ENCODE results near the gene ANKRD23.
"Not testable (repeated sequence)": the region's sequence is repeated elsewhere in the genome, so short reads cannot be mapped to it uniquely, and the experiment has no call there.

Gene ANKRD23

DNA sequence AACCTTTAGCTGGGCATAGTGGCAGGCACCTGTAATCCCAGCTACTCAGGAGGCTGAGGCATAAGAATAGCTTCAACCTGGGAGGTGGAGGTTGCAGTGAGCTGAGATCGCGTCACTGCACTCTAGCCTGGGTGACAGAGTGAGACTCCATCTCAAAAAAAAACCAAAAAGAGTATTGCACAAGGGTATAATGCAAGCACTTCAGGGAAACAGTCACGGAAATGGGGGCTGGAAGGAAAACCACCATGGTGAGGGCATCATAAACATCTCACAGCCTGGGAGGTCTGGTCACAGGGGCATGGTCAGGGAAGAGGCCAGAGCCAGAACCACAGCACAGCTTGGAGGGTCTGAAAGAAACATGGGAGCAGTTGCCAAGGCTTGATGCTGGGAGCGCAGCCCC is 19.2 kb upstream of the ANKRD23 start:
- DNase-seq, result not testable (repeated sequence)

- no peak for DNase-seq
Observed at GRCh38 chr2:96861074-96861473, 17.3 kb upstream of the ANKRD23 start.

- no peak for DNase-seq
Observed at GRCh38 chr2:96860065-96861029, 16.5 kb upstream of the ANKRD23 start.

- no peak for DNase-seq
Observed at GRCh38 chr2:96859681-96860064, 15.9 kb upstream of the ANKRD23 start.

DNA sequence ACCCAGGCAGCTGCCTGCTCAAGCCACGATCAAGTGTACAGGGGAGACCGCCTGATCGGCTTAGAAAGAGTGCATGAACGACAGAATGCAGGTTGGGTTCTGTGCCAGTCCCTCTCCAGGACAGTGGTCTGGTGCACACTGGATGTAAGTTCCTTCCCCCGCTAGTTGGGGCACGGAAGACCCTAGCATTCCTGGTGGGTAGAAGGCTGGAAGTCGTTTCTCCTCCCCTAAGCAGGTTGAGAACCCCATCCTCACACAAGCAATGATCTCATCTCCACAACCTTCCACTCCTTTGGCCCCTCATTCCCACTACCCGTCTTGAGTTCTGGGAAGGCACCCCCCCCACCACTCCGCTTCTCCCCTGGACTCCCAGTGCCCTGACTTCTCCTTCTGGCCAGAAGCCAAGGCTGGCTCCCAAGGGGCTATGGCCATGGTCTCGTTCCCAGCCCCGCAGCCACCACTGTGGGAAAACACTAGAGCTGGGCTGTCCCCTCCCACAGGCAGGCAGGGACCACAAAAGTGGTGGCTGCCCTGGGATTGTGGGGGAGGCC is 15.4 kb upstream of the ANKRD23 start:
- DNase-seq, result no peak

GRCh38 chr2:96857667-96858372 is 14.0 kb upstream of the ANKRD23 start, which contains the start of gene ANKRD39:
Gene ANKRD39 (minus strand): TSS chr2:96858016. CDS start chr2:96857987, 29 bp downstream.
- peak; percentile 97 for DNase-seq

DNA sequence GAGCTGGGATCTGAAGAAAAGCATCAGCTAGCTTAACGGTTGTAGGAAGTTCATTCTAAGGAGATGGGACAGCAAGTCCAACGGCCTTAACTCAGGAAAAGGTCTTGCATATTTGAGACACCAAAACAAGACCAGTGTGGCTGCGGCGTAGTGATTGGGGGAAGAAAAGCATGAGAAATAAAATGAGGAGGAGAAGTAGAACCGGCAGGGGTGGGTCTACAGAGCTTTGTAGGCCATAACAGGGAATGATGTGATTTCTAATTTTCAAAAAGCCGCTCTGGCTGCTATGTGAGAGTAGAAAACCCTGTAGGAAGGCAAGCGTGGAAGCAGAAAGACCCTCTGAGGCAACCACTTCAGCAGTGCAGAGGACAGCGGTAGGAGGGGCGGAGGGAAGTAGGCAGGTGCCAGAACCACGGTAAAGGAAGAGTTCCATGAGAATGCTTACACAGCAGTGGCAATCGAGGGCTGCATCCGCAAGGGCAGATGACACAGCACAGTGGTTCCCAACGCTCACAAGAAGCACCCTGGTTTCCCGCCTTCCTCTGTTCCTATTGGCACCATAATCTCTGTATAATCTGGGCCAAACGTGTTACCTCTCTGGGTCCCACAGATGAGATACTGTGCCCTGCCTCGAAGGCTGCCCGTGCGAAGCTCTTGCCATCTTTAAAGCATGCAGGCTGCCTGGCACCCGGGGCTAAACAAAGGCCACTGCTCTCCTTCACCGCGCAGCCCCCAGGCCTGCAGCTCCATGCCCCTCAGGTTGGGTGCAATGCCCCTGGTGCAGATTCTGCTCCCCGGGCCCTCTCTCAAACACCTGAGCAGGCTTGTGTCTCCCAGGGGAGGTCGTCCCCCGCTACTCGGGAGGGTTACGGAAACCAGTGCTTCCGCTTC is 13.2 kb upstream of the ANKRD23 start:
- no peak for DNase-seq

DNA sequence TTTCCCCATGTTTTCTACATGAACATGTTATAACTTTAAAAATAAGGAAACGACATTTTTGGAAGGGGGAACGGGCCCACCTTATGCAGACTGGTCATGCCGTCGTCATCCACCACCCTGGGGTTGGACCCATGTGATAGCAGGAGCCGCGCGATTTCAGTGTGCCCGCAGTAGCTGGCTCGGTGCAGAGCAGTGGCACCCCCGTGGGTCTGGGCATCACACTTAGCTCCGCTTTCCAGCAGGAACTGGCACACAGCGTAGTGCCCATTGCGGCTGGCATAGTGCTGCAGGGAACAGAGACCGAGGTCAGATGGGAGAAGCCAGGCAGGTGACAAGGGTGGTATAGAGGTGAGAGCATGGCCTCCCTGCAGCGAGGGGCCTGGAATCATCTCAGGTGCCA is 9.5 kb upstream of the ANKRD23 start:
- no peak for DNase-seq

DNA sequence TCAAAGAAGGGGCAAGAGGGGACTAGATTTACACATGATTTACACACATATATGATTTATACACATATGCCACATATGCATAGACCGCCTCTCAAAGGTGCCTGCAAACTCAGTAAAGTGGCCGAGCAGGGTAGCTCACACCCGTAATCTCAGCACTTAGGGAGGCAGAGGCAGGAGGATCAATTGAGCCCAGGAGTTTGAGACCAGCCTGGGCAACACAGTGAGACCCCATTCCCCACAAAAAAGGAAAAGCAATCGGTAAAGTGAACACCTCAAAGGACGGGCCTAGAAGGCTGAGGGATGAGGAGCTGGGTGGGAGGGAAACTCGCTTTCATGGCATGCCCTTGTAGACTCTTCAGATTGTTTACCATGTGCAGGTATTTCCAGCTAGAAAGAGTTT is 8.8 kb upstream of the ANKRD23 start:
- DNase-seq, result no peak

DNA sequence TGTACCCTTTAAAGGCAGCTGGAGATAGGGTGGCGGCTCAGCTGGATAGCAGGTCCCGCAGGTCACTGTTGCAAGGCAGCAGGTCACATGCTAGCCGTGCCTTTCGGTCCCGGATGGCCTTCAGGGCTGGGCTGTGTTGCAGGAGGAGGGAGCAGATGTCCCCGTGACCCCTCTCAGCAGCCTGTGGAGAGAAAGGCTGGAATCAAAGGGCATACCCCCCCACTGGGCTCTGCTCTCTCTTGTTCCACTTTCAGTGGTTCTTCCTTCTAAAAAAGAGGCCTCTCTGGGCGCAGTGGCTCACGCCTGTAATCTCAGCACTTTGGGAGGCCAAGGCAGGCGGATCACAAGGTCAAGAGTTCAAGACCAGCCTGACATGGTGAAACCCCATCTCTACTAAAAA is 4.4 kb upstream of the ANKRD23 start:
- DNase-seq, result no peak

DNA sequence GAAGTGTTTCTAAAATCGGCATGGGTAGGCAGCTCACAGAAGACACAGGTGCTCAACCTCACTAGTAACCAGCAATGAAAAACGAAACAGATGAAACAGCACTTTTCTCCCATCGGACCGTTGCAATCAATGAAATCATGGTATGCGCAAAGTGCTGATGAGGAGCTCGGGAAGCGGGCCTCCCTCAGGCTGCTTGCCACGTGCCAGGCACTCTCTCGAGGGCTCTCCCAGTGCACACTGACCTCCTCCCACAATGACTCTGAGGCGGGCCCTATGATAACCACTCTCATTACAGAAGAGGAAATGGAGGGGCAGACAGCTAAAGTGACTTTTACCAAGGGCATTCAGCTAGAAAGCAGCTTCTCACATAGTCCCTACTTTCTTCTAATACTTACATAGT is 3.8 kb upstream of the ANKRD23 start:
- no peak for DNase-seq

- DNase-seq, result no peak
Observed at GRCh38 chr2:96846825-96847224, 3.0 kb upstream of the ANKRD23 start.

- no peak for DNase-seq
Observed at GRCh38 chr2:96844405-96844808, 586 bp upstream of the ANKRD23 start.

DNA sequence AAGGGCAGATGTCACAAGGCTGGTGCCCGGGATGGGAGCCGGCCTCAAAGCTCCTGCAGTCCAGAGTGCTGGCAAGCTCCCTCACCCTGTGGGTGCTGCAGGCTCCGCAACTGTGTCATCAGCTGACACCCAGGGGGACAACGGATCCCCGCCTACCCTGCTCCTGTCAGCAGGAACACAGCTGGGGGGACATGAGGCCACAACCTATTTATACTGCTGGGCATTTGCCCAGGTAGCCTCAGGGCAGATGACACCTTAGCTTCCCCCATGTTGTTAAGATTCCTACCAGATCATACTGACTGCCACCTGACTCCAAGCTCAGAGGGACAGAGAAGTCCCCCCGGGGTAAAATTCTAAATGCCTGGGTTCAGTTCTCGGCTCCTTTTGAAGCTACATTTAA is 1.2 kb downstream of the ANKRD23 start:
- DNase-seq, result no peak

DNA sequence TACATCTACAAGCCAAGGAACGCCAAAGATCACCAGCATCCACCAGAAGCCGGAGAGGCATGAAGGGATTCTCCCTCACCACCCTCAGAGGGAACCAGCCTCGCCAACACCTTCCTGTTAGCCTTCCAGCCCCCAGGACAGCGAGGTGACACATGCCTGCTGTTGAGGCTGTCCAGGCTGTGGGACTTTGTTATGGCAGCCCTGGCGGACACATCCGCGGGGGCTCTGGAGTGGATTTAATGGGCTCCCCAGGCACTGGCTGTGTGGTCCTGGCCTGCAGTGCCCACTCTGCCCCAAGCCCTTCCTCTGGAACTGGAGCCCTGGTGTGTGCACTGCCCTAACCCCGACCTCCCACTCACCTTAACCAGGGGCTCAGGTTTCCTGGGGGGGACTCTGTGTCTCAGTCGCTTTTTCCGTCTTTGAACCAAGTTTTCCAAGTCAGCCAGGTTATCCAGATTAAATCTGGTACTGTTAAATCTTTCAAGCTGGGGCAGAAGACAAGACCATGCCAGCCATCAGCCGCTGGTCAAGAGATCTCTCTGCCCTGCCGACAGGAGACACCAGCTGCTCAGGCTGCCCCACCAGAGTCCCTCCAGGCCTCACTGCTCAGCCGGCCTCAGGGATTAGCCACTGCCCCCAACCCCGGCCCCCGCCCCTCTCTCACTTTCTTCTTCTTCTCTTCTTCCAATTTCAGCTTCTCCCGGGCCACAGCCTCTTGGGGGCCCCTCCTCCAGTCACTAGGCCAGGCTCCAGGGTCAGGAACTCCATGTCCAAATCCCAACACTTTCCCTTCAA is 1.9 kb downstream of the ANKRD23 start:
- no peak for DNase-seq

- no peak for DNase-seq
Observed at GRCh38 chr2:96839875-96840850, 3.7 kb downstream of the ANKRD23 start.

- DNase-seq, result no peak
Observed at GRCh38 chr2:96839293-96839874, 4.4 kb downstream of the ANKRD23 start.

DNA sequence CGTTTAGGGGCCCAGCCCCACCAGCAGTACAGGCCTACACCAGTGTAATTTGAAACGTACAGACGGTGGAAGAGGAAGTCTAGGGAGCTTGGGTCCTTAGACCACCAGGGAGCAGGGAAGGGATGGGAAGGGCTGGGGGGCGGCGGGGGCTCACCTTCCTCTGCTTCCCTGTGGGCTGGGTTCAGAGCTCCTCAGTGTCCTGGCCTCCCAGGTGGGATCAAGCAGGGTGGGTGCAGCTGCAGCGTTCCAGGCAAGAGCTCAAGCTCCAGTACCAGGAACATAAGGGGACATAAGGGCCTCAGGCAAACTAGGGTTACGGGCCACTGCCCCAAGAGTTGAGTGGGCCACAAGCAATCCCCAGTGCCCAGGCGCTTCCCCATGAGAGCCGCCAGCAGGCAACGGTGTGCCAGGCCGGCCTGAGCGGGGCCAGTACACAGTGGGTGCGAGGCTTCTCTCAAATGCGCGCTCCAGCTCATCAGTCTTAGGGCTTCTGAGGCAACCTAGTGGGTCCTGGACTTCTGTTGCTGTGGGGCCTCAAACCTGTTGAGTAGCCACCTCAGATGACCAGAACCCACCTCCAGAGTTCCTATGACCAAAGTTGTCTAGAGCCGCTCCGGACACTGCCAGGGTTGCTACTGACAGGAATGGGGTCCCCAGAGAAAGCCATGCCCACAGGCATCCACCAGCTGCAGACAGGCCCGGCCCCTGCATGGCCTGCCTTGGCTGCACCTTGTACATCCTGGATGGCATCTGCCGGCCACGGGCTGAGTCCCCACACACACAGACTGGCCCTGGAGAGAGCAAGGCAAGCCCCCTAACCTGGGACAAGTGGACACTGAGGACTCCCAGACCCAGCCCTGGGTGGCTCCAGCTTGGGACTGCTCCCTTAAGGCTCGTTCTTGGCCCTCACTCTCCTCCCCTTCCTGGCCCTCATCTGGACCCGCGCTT is 5.2 kb downstream of the ANKRD23 start:
- DNase-seq, result no peak

DNA sequence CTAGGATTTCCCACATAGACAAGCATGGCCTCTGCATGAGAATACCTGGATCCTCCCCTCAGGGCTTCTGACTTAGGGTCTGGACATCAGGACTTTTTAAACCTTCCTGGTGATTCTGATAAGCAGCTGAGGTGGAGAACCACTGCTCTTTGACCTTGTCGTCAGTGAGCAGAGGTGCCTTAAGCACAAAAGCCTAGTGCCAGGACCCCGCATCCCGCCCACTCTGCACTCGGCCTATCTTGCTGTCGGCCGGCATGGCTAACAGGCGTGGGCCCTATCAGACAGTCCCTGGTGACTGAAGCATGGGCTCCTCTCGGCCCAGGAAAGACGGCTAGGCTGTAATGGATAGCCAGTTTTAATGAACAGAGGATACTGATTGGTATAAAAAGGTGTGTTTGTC is 6.2 kb downstream of the ANKRD23 start:
- DNase-seq, result no peak
